ENCODE measurements around the gene NUP98. TPM values are rescaled to one million over a fixed set of nuclear protein-coding genes. Genes with fewer than 3 reads are reported as not detected.

Gene NUP98
- total RNA-seq, 2 experiments from 2014 or later: 102 to 115 TPM

GRCh38 chr11:3720997-3721396 is 76.4 kb downstream of the NUP98 start:
- Histone ChIP-seq H4K20me1 (ENCODE audit: insufficient read depth, low read length) (no peaks in the 10 kb centered on the region), H3K4me2 (ENCODE audit: low read length) (no peak overlapping the region), H3K36me3 (ENCODE audit: insufficient read depth, low read length) (peaks cover 96% of the 10 kb centered on the region), H3K4me1 (ENCODE audit: insufficient read depth, low read length, poor library complexity, severe bottlenecking) (no peaks in the 10 kb centered on the region), H2AFZ (ENCODE audit: low read length) (no peak overlapping the region), H3K9me2 (ENCODE audit: insufficient read depth, low read length) (no peaks in the 10 kb centered on the region), H3K79me2 (ENCODE audit: insufficient read depth, low read depth, low read length) (no peaks in the 10 kb centered on the region), H3K27ac (ENCODE audit: low read depth, low read length, poor library complexity, severe bottlenecking) (no peak overlapping the region), H3K9me3 (ENCODE audit: low read length) (no peaks in the 10 kb centered on the region), H3K4me3 (ENCODE audit: low read depth, low read length, poor library complexity, severe bottlenecking) (no peak overlapping the region)
- CTCF ChIA-PET (ENCODE audit: unreplicated experiment): no interaction called here
- BruUV-seq (replicated peaks): TSS peak; percentile 38
- intact Hi-C loops (cut with micrococcal nuclease; ENCODE audit: unreplicated experiment): no loop called here
- POLR2A ChIA-PET: interaction anchor here (0.7 to 1.5 kb wide), 3 partner anchors 10 to 409 kb away, joined by 4 to 6 read pairs (median 4); no protein-coding TSS in a partner anchor
- DNase-seq (ENCODE audit: low spot score): no peak
- TF ChIP-seq EZH2phosphoT487 (IDR thresholded peaks at IDR 0.05; ENCODE audit: borderline replicate concordance, low read depth, low read length) (no peak), CTCF (conservative IDR thresholded peaks at IDR 0.05; ENCODE audit: low read length) (no peak)

- Histone ChIP-seq H3K4me3 (ENCODE audit: low read depth, low read length, poor library complexity, severe bottlenecking) (no peak overlapping the region), H3K36me3 (ENCODE audit: insufficient read depth, low read length) (peaks cover 96% of the 10 kb centered on the region), H4K20me1 (ENCODE audit: insufficient read depth, low read length) (no peaks in the 10 kb centered on the region), H3K79me2 (ENCODE audit: insufficient read depth, low read depth, low read length) (no peaks in the 10 kb centered on the region), H3K9me3 (ENCODE audit: low read length) (no peaks in the 10 kb centered on the region), H3K4me1 (ENCODE audit: insufficient read depth, low read length, poor library complexity, severe bottlenecking) (no peaks in the 10 kb centered on the region), H3K9me2 (ENCODE audit: insufficient read depth, low read length) (no peaks in the 10 kb centered on the region), H2AFZ (ENCODE audit: low read length) (no peak overlapping the region), H3K27ac (ENCODE audit: low read depth, low read length, poor library complexity, severe bottlenecking) (no peak overlapping the region), H3K4me2 (ENCODE audit: low read length) (no peak overlapping the region)
- TF ChIP-seq CTCF (conservative IDR thresholded peaks at IDR 0.05; ENCODE audit: low read length) (no peak), EZH2phosphoT487 (IDR thresholded peaks at IDR 0.05; ENCODE audit: borderline replicate concordance, low read depth, low read length) (no peak)
- intact Hi-C loops (cut with micrococcal nuclease; ENCODE audit: unreplicated experiment): loop anchor here (5.0 kb wide), 1 partner anchor 40 kb away; no protein-coding TSS in a partner anchor
- ChIA-PET POLR2A (interaction anchor here (0.5 to 1.7 kb wide), 2 partner anchors 9 to 24 kb away, joined by 3 to 6 read pairs; no protein-coding TSS in a partner anchor), CTCF (ENCODE audit: unreplicated experiment) (no interaction called here)
- DNase-seq (ENCODE audit: low spot score): no peak
- no TSS peak for BruUV-seq (replicated peaks)
Measured at GRCh38 chr11:3712274-3712673, 85.1 kb downstream of the NUP98 start.

- Histone ChIP-seq H3K9me3 (ENCODE audit: low read length) (no peaks in the 10 kb centered on the region), H3K27ac (ENCODE audit: low read depth, low read length, poor library complexity, severe bottlenecking) (no peak overlapping the region), H3K4me3 (ENCODE audit: low read depth, low read length, poor library complexity, severe bottlenecking) (no peak overlapping the region), H4K20me1 (ENCODE audit: insufficient read depth, low read length) (no peaks in the 10 kb centered on the region), H3K4me1 (ENCODE audit: insufficient read depth, low read length, poor library complexity, severe bottlenecking) (no peaks in the 10 kb centered on the region), H3K4me2 (ENCODE audit: low read length) (no peak overlapping the region), H2AFZ (ENCODE audit: low read length) (no peak overlapping the region), H3K79me2 (ENCODE audit: insufficient read depth, low read depth, low read length) (no peaks in the 10 kb centered on the region), H3K36me3 (ENCODE audit: insufficient read depth, low read length) (peaks cover 96% of the 10 kb centered on the region), H3K9me2 (ENCODE audit: insufficient read depth, low read length) (no peaks in the 10 kb centered on the region)
- intact Hi-C loops (cut with micrococcal nuclease; ENCODE audit: unreplicated experiment): loop anchor here (5.0 kb wide), 1 partner anchor 42 kb away; no protein-coding TSS in a partner anchor
- BruUV-seq (replicated peaks): no TSS peak
- DNase-seq (ENCODE audit: low spot score): no peak
- CTCF ChIA-PET (ENCODE audit: unreplicated experiment): no interaction called here
- TF ChIP-seq EZH2phosphoT487 (IDR thresholded peaks at IDR 0.05; ENCODE audit: borderline replicate concordance, low read depth, low read length) (no peak), CTCF (conservative IDR thresholded peaks at IDR 0.05; ENCODE audit: low read length) (no peak)
- POLR2A ChIA-PET: interaction anchor here (0.6 to 1.7 kb wide), 4 partner anchors 9 to 47 kb away, joined by 3 to 6 read pairs (median 4); no protein-coding TSS in a partner anchor
Measured at GRCh38 chr11:3710485-3711259, 86.7 kb downstream of the NUP98 start.

Data from OCI-LY7 (cell line).